HCT116 (cell line): ENCODE measurements around the gene CFAP161. TPM values are rescaled to one million over a fixed set of nuclear protein-coding genes. Genes with fewer than 3 reads are reported as not detected.

Experiments used
- ATAC-seq: fragments of 200-7000 bp; cut with Tn5 transposase; 2 replicates; pipeline ENCODE4 v1.9.1; 2020; ENCODE audit warnings: mild to moderate bottlenecking, moderate library complexity
- BruUV-seq: library from RNA; stranded (reverse); fragments of 400-500 nt; replicated peaks from 2 replicates; lab custom pipeline; 2021; lab: Mats Ljungman, UMichigan
- CTCF ChIA-PET: fragments of 300-600 bp; sonication (Branson Sonifier 250); formaldehyde crosslinking; loops from one replicate; lab custom pipeline; 2021; ENCODE audit warnings: antibody characterized with exemption; lab: Charles Lee
- POLR2A ChIA-PET: fragments of 300-600, 350-600 bp; sonication (Branson Sonifier 250); formaldehyde crosslinking; loops from one replicate; lab custom pipeline; 2021; ENCODE audit warnings: antibody characterized with exemption; lab: Charles Lee
- RAD21 ChIA-PET, 2 experiments: fragments of 300-600 bp; sonication (Branson Sonifier 250); formaldehyde crosslinking; loops; one replicate each; lab custom pipeline; 2023; ENCODE audit warnings: low total read pairs in 2 of 2; ENCODE audit not compliant: uncharacterized antibody in 2 of 2, unreplicated experiment in 2 of 2, low non-redundant PET in 1 of 2; lab: Charles Lee
- DNase-seq: peaks from one replicate; pipeline ENCODE4 v3.0.0-alpha.2; 2010; ENCODE audit warnings: low read depth, low spot score
- H2AFZ ChIP-seq: fragments of 200-600 bp; shearing (Covaris generic), sonication (generic); 2 replicates; pipeline ENCODE4 v1.6.1; 2017; ENCODE audit warnings: low read depth, mixed run types, mixed read lengths, antibody characterized with exemption, low read length; ENCODE audit not compliant: poor library complexity, severe bottlenecking
- H3K27ac ChIP-seq: 2 replicates; pipeline ENCODE4 v1.5.1; 2012; ENCODE audit warnings: low read depth, low read length
- H3K27me3 ChIP-seq: fragments of 200-600 bp; sonication (generic); 2 replicates; pipeline ENCODE4 v1.6.1; 2016; ENCODE audit warnings: mixed run types, low read length, mixed read lengths; ENCODE audit not compliant: insufficient read depth
- H3K36me3 ChIP-seq, 2 experiments: fragments of 200-500 bp in 1 of 2; fragments of 200-600 bp in 1 of 2; sonication (Bioruptor generic) in 1 of 2; sonication (generic) in 1 of 2; 2 replicates each; pipeline versions ENCODE4 v1.5.1 to v1.6.1; 2014 to 2016; ENCODE audit warnings: low read length in 2 of 2, inconsistent platforms in 1 of 2, mixed read lengths in 1 of 2, mixed run types in 1 of 2; ENCODE audit not compliant: insufficient read depth in 2 of 2, control insufficient read depth in 1 of 2
- H3K4me1 ChIP-seq, 2 experiments: fragments of 200-600 bp in 1 of 2; sonication (generic) in 1 of 2; 2 replicates each; pipeline versions ENCODE4 v1.5.1 to v1.6.1; 2012 to 2017; ENCODE audit warnings: low read length in 2 of 2, inconsistent platforms in 1 of 2, mild to moderate bottlenecking in 1 of 2, mixed read lengths in 1 of 2, mixed run types in 1 of 2, moderate library complexity in 1 of 2; ENCODE audit not compliant: insufficient read depth in 2 of 2, control insufficient read depth in 1 of 2
- H3K4me2 ChIP-seq: fragments of 200-600 bp; sonication (generic); 2 replicates; pipeline ENCODE4 v1.6.1; 2017; ENCODE audit warnings: mixed run types, low read length, mixed read lengths
- H3K4me3 ChIP-seq, 2 experiments: fragments of 200-600 bp in 1 of 2; sonication (generic) in 1 of 2; replicated peaks in 1 of 2; 2 replicates each; pipeline ENCODE4 v1.5.1; 2011 to 2016; ENCODE audit warnings: low read length in 2 of 2, control low read depth in 1 of 2, low read depth in 1 of 2, mild to moderate bottlenecking in 1 of 2, mixed read lengths in 1 of 2, mixed run types in 1 of 2
- H3K79me2 ChIP-seq: fragments of 200-600 bp; sonication (generic); 2 replicates; pipeline ENCODE4 v1.6.1; 2017; ENCODE audit warnings: mild to moderate bottlenecking, mixed run types, low read length, moderate library complexity, mixed read lengths; ENCODE audit not compliant: insufficient read depth
- H3K9ac ChIP-seq: fragments of 200-600 bp; sonication (generic); 2 replicates; pipeline ENCODE4 v1.6.1; 2016; ENCODE audit warnings: low read length, mixed read lengths
- H3K9me2 ChIP-seq: fragments of 200-600 bp; sonication (generic), shearing (Covaris generic); 2 replicates; pipeline ENCODE4 v1.6.1; 2017; ENCODE audit warnings: mixed run types, mild to moderate bottlenecking, moderate library complexity; ENCODE audit not compliant: insufficient read depth
- H3K9me3 ChIP-seq, 2 experiments: fragments of 200-500 bp in 1 of 2; fragments of 200-600 bp in 1 of 2; sonication (Bioruptor generic) in 1 of 2; sonication (generic) in 1 of 2; 2 replicates each; pipeline ENCODE4 v1.6.1; 2014 to 2017; ENCODE audit warnings: low read length in 2 of 2, mixed read lengths in 2 of 2, inconsistent platforms in 1 of 2, low read depth in 1 of 2, mild to moderate bottlenecking in 1 of 2, mixed run types in 1 of 2, moderate library complexity in 1 of 2; ENCODE audit not compliant: control insufficient read depth in 1 of 2, insufficient read depth in 1 of 2
- H4K20me1 ChIP-seq: fragments of 200-600 bp; sonication (generic), shearing (Covaris generic); 2 replicates; pipeline ENCODE4 v1.6.1; 2017; ENCODE audit warnings: mixed run types, mild to moderate bottlenecking, moderate library complexity; ENCODE audit not compliant: insufficient read depth
- CEBPB ChIP-seq: IDR thresholded peaks from 2 replicates; pipeline ENCODE4 v1.6.1; 2012; ENCODE audit warnings: low read depth
- EGR1 ChIP-seq: IDR thresholded peaks from 2 replicates; pipeline ENCODE4 v1.6.1; 2012; ENCODE audit warnings: low read depth
- EZH2 ChIP-seq: fragments of 200-600 bp; sonication (generic); IDR thresholded peaks from 2 replicates; pipeline ENCODE4 v1.6.1; 2017; ENCODE audit warnings: antibody characterized with exemption, mixed run types
- SP1 ChIP-seq: IDR thresholded peaks from 2 replicates; pipeline ENCODE4 v1.6.1; 2012; ENCODE audit warnings: low read depth
- TCF7L2 ChIP-seq: IDR thresholded peaks from 2 replicates; pipeline ENCODE4 v1.7.0; 2011; ENCODE audit warnings: borderline replicate concordance, inconsistent platforms; ENCODE audit not compliant: insufficient read depth, insufficient read length; ENCODE audit errors: extremely low read depth
- ZNF274 ChIP-seq: fragments of 200-500 bp; sonication (Bioruptor generic); IDR thresholded peaks from 2 replicates; pipeline ENCODE4 v1.6.1; 2014; ENCODE audit warnings: mild to moderate bottlenecking, low read depth, low read length, inconsistent platforms
- intact Hi-C: fragments of 100-400 bp; cut with micrococcal nuclease; formaldehyde crosslinking; loops from 2 replicates; pipeline ENCODE4 v1.10.0; 2022
- total RNA-seq: library from RNA; stranded (reverse); gene quantifications from one replicate; pipeline ENCODE4 v1.2.1, GENCODE V29; 2021; ENCODE audit not compliant: unreplicated experiment

Gene CFAP161
- total RNA-seq, 1 experiment from 2014 or later, result 0.15 TPM

DNA sequence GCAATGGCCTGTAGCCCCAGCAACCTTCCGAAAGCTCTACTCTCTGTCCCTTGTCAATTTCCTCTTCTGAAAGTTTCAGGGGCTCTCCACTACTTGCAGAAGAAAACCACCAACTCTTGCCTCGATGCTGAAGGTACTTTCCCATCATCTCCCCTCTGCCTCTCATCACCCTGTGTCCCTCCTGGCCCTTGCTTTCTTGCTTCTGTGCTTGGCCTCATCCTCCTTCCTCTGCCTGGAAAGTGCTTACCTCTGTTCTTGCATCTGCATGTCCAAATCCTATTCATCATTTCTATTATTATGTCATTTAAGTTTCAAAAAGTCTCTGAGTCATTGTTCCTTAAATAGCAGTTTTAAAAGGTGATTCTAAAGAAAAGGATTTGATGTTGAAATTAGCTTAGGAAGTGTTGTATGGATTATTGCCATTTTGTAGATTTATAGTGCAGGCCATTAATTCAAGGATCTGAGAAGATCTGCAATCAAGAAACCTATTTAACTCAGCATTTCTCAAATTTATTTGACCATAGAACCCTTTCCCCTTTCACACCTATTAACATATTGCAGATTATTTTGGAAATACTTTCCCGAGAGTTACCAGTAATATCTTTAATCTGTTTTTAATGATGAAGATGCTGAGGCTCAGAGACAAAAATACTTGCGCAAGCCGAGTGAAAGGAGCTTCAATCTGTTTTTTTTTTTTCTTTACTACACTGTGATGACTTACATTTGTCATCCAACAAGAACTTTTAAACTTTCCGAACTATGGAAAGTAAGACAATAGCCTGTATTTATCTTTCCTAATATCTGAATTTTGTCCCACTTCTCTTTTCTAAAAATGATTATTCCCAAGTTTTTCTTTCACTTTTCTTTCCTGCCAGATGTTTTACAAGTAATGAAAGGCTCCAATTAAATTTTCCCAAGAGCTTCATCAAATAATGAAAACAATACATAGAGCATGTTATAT, 22.3 kb upstream of the CFAP161 start:
- Histone ChIP-seq H3K79me2 (no peaks in the 10 kb centered on the region), H3K9ac (no peak overlapping the region)
- POLR2A ChIA-PET, result interaction anchor here (0.6 to 0.7 kb wide), 3 partner anchors 10 to 157 kb away, joined by 3 to 5 read pairs (median 3); no protein-coding TSS in a partner anchor

GRCh38 chr15:81113204-81113657, 20.8 kb upstream of the CFAP161 start:
- TF ChIP-seq SP1 (no peak), TCF7L2 (peak; percentile 51), EGR1 (no peak)
- H3K9ac ChIP-seq, result no peak overlapping the region
- no peaks in the 10 kb centered on the region for H3K36me3 ChIP-seq
- H3K27ac ChIP-seq, result no peak overlapping the region
- CTCF ChIA-PET, result interaction anchor here (9.0 kb wide), 1 partner anchor 153 kb away, joined by 55 read pairs; no protein-coding TSS in a partner anchor
- no peaks in the 10 kb centered on the region for H3K79me2 ChIP-seq
- ATAC-seq (peak; percentile 20; the same call in 1 of the 2 replicates), DNase-seq (no peak)
- POLR2A ChIA-PET, result no interaction called here
- H3K4me2 ChIP-seq, result no peak overlapping the region
- no peaks in the 10 kb centered on the region for H4K20me1 ChIP-seq
- H3K4me3 ChIP-seq, result no peak overlapping the region
- no TSS peak for BruUV-seq
- no peak overlapping the region for H2AFZ ChIP-seq
- RAD21 ChIA-PET, result no interaction called here
- no peaks in the 10 kb centered on the region for H3K9me3 ChIP-seq
- no peaks in the 10 kb centered on the region for H3K9me2 ChIP-seq
- peaks cover 10 to 13% of the 10 kb centered on the region in 2 experiments for H3K4me1 ChIP-seq
- intact Hi-C loops, result no loop called here
- peaks cover 25% of the 10 kb centered on the region for H3K27me3 ChIP-seq

More for the DNA sequence above, 22.3 kb upstream of the CFAP161 start:
- TF ChIP-seq EZH2 (no peak), ZNF274 (no peak), CEBPB (no peak)
- ChIA-PET CTCF (interaction anchor here (9.0 kb wide), 1 partner anchor 154 kb away, joined by 55 read pairs; no protein-coding TSS in a partner anchor), RAD21 (no interaction called here)
- DNase-seq, result no peak
- H3K27ac ChIP-seq, result no peak overlapping the region
- peaks cover 10 to 13% of the 10 kb centered on the region in 2 experiments for H3K4me1 ChIP-seq
- no peak for ATAC-seq
- no peaks in the 10 kb centered on the region for H3K36me3 ChIP-seq
- H3K4me2 ChIP-seq, result no peak overlapping the region
- peaks cover 25% of the 10 kb centered on the region for H3K27me3 ChIP-seq
- intact Hi-C loops, result no loop called here
- H3K4me3 ChIP-seq, result no peak overlapping the region
- H3K9me3 ChIP-seq, result no peaks in the 10 kb centered on the region
- H2AFZ ChIP-seq, result no peak overlapping the region
- no peaks in the 10 kb centered on the region for H4K20me1 ChIP-seq
- no TSS peak for BruUV-seq
- no peaks in the 10 kb centered on the region for H3K9me2 ChIP-seq
